HepG2 (cell line): Measurements from ENCODE around the gene NCAPD2. TPM values are rescaled to one million over a fixed set of nuclear protein-coding genes. Genes with fewer than 3 reads are reported as not detected.

Source experiments
- CREB1 ChIP-seq, 2 experiments: fragments of 450-650 bp in 1 of 2; IDR thresholded peaks; 2 replicates each; pipeline ENCODE4 v1.6.1; 2016 to 2017; ENCODE audit warnings: control low read depth in 1 of 2, mild to moderate bottlenecking in 1 of 2, missing compliant biosample characterization in 1 of 2, missing genetic modification characterization in 1 of 2
- CREBL2 ChIP-seq: sonication (generic); formaldehyde crosslinking; IDR thresholded peaks from 2 replicates; pipeline ENCODE4 v1.8.1; 2023; ENCODE audit warnings: missing genetic modification reagents, mild to moderate bottlenecking, borderline replicate concordance
- ELF4 ChIP-seq: sonication (generic); formaldehyde crosslinking; IDR thresholded peaks from 2 replicates; pipeline ENCODE4 v1.5.0; 2020; ENCODE audit warnings: missing genetic modification reagents, mild to moderate bottlenecking, moderate library complexity, borderline replicate concordance
- KLF11 ChIP-seq: IDR thresholded peaks from 2 replicates; pipeline ENCODE4 v1.6.1; 2016; ENCODE audit warnings: missing compliant biosample characterization
- MXD4 ChIP-seq: IDR thresholded peaks from 2 replicates; pipeline ENCODE4 v1.6.1; 2016; ENCODE audit warnings: mild to moderate bottlenecking, missing biosample characterization, missing genetic modification reagents
- NFATC3 ChIP-seq: sonication (generic); formaldehyde crosslinking; IDR thresholded peaks from 2 replicates; pipeline ENCODE4 v1.5.1; 2020; ENCODE audit warnings: mild to moderate bottlenecking, missing genetic modification reagents
- NRL ChIP-seq: sonication (generic); formaldehyde crosslinking; IDR thresholded peaks from 2 replicates; pipeline ENCODE4 v1.5.0; 2020; ENCODE audit warnings: missing genetic modification reagents, mild to moderate bottlenecking, moderate library complexity, borderline replicate concordance
- PPARG ChIP-seq: conservative IDR thresholded peaks from 2 replicates; pipeline ENCODE4 v1.6.1; 2016; ENCODE audit warnings: missing biosample characterization, missing genetic modification reagents
- RBFOX2 ChIP-seq: fragments of 200-400 bp; formaldehyde crosslinking; IDR thresholded peaks from 2 replicates; pipeline ENCODE4 v1.6.1; 2017; ENCODE audit warnings: low read depth, mild to moderate bottlenecking, low read length
- RNF2 ChIP-seq: fragments of 450-650 bp; conservative IDR thresholded peaks from 2 replicates; pipeline ENCODE4 v1.6.1; 2016; ENCODE audit warnings: low read depth
- RXRA ChIP-seq: sonication (generic); formaldehyde crosslinking; IDR thresholded peaks from 2 replicates; pipeline ENCODE4 v1.5.1; 2020; ENCODE audit warnings: missing genetic modification reagents
- THRA ChIP-seq: sonication (generic); formaldehyde crosslinking; IDR thresholded peaks from 2 replicates; pipeline ENCODE4 v1.4.0; 2020; ENCODE audit warnings: missing genetic modification reagents, borderline replicate concordance
- TRIM22 ChIP-seq: fragments of 450-650 bp; IDR thresholded peaks from 2 replicates; pipeline ENCODE4 v1.6.1; 2017
- XRCC5 ChIP-seq: fragments of 200-400 bp; formaldehyde crosslinking; optimal IDR thresholded peaks from 2 replicates; pipeline ENCODE3; 2017; ENCODE audit warnings: mild to moderate bottlenecking, low read length
- ZBTB7A ChIP-seq: sonication (generic); formaldehyde crosslinking; IDR thresholded peaks from 2 replicates; pipeline ENCODE4 v1.8.0; 2022; ENCODE audit warnings: mild to moderate bottlenecking, missing genetic modification reagents
- ZBTB8A ChIP-seq: sonication (generic); formaldehyde crosslinking; IDR thresholded peaks from 2 replicates; pipeline ENCODE4 v1.4.0; 2020; ENCODE audit warnings: mild to moderate bottlenecking, low read depth, missing genetic modification reagents, borderline replicate concordance
- ZFY ChIP-seq: sonication (generic); formaldehyde crosslinking; IDR thresholded peaks from 2 replicates; pipeline ENCODE4 v1.4.0; 2020; ENCODE audit warnings: missing genetic modification reagents
- ZKSCAN8 ChIP-seq: IDR thresholded peaks from 2 replicates; pipeline ENCODE4 v1.6.1; 2016; ENCODE audit warnings: borderline replicate concordance, missing genetic modification reagents, missing compliant biosample characterization
- ZNF138 ChIP-seq: sonication (generic); formaldehyde crosslinking; IDR thresholded peaks from 2 replicates; pipeline ENCODE4 v1.5.0; 2020; ENCODE audit warnings: mild to moderate bottlenecking, low read depth, missing genetic modification reagents
- ZNF607 ChIP-seq: sonication (generic); formaldehyde crosslinking; IDR thresholded peaks from 2 replicates; pipeline ENCODE4 v1.5.1; 2020; ENCODE audit warnings: missing genetic modification reagents, mild to moderate bottlenecking, borderline replicate concordance
- polyA plus RNA-seq, 8 experiments: library from polyadenylated mRNA; depleted of rRNA in 3 of 8; stranded (reverse) in 7 of 8; unstranded in 1 of 8; fragments of >200 nt; fragmentation: Illumina TruSeq in 4 of 8; extraction: Trizol in 4 of 8; gene quantifications; 2 replicates each; pipeline versions ENCODE4 v1.2.1 to v1.2.3, GENCODE V29; 2011 to 2016; ENCODE audit warnings: low read depth in 4 of 8, missing spikeins in 1 of 8, mixed read lengths in 1 of 8; ENCODE audit not compliant: insufficient read depth in 1 of 8
- total RNA-seq, 5 experiments: library from RNA; depleted of rRNA; stranded (reverse); fragments of >200 nt; fragmentation: Illumina TruSeq; extraction: Trizol; gene quantifications; 2 replicates each; pipeline ENCODE4 v1.2.3, GENCODE V29; 2016; ENCODE audit warnings: low read depth in 1 of 5
- TF ChIP-seq, protein P1 (sequence below): sonication (generic); IDR thresholded peaks from 2 replicates; pipeline ENCODE4 v1.6.1; 2016; ENCODE audit warnings: low read depth, borderline replicate concordance
- TF ChIP-seq, protein P2 (sequence below): sonication (generic); formaldehyde crosslinking; IDR thresholded peaks from 2 replicates; pipeline ENCODE4 v1.5.1; 2020; ENCODE audit warnings: mild to moderate bottlenecking, missing genetic modification reagents, moderate library complexity
- TF ChIP-seq, protein P3 (sequence below): sonication (generic); formaldehyde crosslinking; IDR thresholded peaks from 2 replicates; pipeline ENCODE4 v1.5.1; 2020; ENCODE audit warnings: missing genetic modification reagents, mild to moderate bottlenecking, borderline replicate concordance

The NCAPD2 gene
- total and polyA plus RNA-seq, 2 of the 13 experiments (the other 11 are each of a cell fraction or from before 2014, with no cell fraction given), result 51.1 to 65.6 TPM

DNA sequence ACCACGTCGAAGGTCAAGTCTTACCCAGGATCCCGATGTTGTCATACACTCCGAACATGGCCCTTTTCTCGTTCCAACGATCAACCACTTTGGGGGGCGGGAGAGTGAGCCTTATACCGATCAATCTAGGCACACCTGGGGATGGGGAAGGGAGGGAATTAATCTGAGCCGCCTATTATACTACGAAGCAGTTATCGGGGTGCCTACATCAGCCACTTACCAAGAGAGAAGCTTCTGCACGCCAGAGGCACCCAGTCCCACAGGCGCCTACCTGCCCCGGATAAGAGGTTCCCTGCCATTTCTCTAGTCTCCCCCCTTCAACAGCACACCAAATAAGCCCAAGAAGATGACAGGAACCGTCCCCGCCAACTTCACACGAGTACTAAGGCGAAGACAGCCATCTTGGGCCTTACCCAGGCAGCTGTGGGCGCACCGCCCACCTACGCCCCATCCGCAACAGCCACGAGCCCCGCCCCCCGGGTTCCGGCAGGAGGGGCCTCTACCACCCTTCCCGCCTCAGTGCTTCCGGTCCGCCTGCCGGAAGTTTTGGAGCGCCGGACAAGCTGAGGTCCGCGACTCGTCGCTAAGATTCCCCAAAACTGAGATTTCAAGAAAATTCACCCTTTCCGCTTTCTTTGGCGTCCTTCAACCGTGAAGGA is 935 bp upstream of the NCAPD2 start, which contains the start of gene MRPL51 (continued):
- TF ChIP-seq ZBTB8A (no peak), NFATC3 (peak; percentile 77; the same call in 1 of the 2 replicates), CREBL2 (CRISPR knock-in tag) (no peak), ZNF607 (CRISPR knock-in tag) (peak; percentile 25; the same call in 1 of the 2 replicates), RBFOX2 (peak; percentile 86), THRA (CRISPR knock-in tag) (0 out of 2 replicates have a peak, but pooled peaks have one; percentile 15), ZBTB7A (CRISPR knock-in tag) (no peak), ZNF138 (CRISPR knock-in tag) (no peak), ZFY (CRISPR knock-in tag) (peak; percentile 73), RNF2 (no peak), XRCC5 (peak; percentile 63), ZKSCAN8 (CRISPR knock-in tag) (peak; percentile 27; the same call in 1 of the 2 replicates), ELF4 (CRISPR knock-in tag) (0 out of 2 replicates have a peak, but pooled peaks have one; percentile 30), NRL (peak; percentile 66; the same call in 1 of the 2 replicates), MXD4 (CRISPR knock-in tag) (0 out of 2 replicates have a peak, but pooled peaks have one; percentile 66), PPARG (CRISPR knock-in tag) (0 out of 2 replicates have a peak, but pooled peaks have one; percentile 60), RXRA (CRISPR knock-in tag) (0 out of 2 replicates have a peak, but pooled peaks have one; percentile 19), KLF11 (CRISPR knock-in tag) (no peak), TRIM22 (no peak), CREB1 (IDR thresholded peaks at IDR 0.05) (peak; percentile 55), CREB1 (CRISPR knock-in tag; IDR thresholded peaks at IDR 0.05) (peak; percentile 89)
- TF ChIP-seq, protein P1, sequence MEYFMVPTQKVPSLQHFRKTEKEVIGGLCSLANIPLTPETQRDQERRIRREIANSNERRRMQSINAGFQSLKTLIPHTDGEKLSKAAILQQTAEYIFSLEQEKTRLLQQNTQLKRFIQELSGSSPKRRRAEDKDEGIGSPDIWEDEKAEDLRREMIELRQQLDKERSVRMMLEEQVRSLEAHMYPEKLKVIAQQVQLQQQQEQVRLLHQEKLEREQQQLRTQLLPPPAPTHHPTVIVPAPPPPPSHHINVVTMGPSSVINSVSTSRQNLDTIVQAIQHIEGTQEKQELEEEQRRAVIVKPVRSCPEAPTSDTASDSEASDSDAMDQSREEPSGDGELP, result peak; percentile 82; the same call in 1 of the 2 replicates
- TF ChIP-seq, protein P2, sequence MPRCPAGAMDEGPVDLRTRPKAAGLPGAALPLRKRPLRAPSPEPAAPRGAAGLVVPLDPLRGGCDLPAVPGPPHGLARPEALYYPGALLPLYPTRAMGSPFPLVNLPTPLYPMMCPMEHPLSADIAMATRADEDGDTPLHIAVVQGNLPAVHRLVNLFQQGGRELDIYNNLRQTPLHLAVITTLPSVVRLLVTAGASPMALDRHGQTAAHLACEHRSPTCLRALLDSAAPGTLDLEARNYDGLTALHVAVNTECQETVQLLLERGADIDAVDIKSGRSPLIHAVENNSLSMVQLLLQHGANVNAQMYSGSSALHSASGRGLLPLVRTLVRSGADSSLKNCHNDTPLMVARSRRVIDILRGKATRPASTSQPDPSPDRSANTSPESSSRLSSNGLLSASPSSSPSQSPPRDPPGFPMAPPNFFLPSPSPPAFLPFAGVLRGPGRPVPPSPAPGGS, result peak; percentile 61; the same call in 1 of the 2 replicates
- TF ChIP-seq, protein P3, sequence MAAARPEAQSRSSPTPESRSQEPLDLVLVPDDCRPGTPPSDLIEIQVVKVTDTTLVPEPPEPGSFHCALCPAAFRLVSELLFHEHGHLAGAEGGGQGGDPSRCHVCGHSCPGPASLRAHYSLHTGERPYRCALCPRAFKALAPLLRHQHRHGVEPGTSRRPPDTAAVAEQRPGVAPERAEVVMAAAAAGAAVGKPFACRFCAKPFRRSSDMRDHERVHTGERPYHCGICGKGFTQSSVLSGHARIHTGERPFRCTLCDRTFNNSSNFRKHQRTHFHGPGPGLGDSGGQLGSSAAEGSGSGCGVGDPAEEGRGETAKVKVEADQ (CRISPR knock-in tag), result 0 out of 2 replicates have a peak, but pooled peaks have one; percentile 10
